HG03575 (cell line): ENCODE data around the gene CDH22.

Source experiments
- ATAC-seq: cut with Tn5 transposase; IDR thresholded peaks from one replicate; pipeline ENCODE4 v1.9.1; 2021; ENCODE audit not compliant: unreplicated experiment, insufficient number of reproducible peaks, low FRiP score; ENCODE audit errors: extremely low read depth

CDH22 gene

DNA sequence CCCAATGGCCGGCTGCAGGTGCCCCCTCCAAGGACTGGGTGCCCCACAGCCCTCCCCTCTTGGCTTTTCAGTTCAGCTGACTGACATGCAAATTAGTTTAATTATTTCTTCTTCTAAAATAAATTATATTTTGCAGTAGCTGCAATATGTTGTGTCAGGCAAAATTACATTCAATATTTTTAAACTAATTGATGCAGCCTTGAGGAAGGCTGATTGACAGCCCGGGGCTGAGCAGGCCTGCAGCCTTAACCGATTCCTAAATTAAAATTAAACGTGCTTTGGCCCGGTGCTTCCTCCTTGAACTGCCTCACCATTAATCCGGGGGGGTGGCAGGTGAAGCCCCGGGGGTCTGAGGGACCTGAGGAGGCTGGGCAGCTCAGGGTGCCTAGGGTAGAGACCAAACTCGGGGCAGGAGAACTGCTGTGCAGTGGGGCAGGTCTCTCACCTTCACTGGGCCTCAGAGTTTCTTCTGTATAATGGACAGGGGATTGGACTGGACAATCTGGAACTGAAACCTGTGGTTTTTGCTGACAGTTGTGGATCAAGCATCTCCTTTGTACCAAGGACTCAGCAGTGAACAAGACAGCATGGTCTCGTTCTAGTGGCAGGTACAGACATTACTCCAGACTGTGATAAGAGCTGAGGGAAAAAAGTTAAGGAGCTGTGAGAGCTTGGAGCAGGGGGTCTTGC lies 117.7 kb downstream of the CDH22 start:
- no peak for ATAC-seq

DNA sequence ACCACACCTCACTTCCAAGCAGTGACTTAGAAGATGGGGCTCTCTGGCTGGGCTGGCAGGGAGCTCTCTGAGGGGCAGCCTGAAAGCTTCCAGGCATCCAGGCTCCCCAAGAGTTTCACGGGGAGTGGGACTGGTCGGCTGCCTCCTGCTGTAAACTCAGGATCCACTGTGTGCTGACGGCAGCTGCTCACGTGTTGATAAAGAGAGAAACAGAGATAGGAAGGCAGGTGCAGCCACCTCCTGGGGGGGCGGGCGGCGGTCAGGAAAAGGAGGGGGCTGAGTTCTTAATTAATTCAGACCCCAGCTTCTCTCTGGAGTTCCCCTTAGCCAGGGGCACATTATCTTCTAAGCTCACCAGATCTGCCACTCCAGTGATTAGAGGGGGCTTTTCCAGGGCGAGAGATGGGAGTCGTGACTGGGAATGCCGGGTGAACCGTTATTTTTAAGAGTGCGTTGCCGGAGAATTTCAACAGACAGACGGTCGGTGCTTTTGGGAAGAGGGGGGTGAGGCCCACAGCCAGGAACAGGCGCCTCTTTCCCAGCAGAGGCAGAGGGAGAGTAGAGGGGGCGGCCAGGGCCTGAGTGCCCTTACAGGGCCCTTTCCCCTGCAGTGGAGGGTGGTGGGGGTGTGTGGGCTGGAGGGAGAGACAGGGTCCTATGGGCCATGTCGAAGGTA lies 119.3 kb downstream of the CDH22 start:
- ATAC-seq: no peak

DNA sequence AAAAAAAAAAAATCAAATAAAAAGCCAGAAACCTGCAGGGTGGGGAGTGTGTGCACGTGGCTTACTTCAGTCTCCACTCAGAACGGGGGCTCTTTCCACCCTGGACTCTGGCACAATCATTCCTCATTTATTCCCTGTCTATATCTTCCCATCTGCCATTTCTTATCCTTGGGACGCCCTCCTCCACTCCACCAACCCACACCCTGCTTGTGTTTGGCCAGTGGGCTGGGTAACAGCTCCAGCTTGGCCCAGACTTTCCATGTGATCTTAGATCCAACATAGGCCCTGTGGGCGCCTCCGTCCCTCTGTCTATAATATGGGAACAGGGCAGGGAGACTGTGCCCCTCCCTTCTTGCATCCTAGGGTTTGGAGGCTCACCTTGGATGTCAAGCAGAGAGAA lies 122.1 kb downstream of the CDH22 start:
- ATAC-seq: no peak

DNA sequence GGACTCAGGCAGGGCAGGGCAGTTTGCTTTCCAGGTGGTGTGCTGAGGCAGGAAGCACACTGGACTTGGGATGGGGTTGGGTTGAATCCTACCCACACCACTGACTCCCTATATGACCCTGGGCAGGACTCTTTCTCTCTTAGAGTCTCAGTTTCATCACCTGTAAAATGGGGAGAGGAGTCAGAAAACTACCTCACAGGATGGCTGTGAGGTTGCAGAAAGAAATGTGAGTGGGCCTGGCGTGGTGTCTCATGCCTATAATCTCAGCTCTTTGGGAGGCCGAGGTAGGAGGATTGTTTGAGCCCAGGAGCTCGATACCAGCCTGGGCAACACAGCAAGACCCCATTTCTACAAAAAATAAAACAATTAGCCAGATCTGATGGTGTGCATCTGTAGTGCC lies 122.9 kb downstream of the CDH22 start:
- no peak for ATAC-seq

DNA sequence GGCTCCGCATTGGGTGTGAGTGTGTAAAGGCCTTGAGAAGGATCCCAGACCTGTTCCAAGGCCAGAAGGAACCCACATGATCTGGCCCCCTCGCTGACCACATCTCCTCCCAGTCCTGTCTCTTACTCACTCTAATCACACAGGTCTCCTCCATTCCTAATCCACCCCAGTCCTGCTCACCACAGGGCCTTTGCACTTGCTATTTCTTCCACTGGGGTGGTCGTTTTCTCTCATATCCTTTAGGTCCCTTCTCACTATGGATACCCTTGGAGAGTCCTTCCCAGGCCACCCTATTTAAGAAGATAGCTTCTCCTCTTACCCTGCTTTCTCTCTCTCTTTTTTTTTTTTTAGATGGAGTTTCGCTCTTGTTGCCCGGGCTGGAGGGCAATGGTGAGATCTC lies 124.5 kb downstream of the CDH22 start:
- ATAC-seq: no peak

DNA sequence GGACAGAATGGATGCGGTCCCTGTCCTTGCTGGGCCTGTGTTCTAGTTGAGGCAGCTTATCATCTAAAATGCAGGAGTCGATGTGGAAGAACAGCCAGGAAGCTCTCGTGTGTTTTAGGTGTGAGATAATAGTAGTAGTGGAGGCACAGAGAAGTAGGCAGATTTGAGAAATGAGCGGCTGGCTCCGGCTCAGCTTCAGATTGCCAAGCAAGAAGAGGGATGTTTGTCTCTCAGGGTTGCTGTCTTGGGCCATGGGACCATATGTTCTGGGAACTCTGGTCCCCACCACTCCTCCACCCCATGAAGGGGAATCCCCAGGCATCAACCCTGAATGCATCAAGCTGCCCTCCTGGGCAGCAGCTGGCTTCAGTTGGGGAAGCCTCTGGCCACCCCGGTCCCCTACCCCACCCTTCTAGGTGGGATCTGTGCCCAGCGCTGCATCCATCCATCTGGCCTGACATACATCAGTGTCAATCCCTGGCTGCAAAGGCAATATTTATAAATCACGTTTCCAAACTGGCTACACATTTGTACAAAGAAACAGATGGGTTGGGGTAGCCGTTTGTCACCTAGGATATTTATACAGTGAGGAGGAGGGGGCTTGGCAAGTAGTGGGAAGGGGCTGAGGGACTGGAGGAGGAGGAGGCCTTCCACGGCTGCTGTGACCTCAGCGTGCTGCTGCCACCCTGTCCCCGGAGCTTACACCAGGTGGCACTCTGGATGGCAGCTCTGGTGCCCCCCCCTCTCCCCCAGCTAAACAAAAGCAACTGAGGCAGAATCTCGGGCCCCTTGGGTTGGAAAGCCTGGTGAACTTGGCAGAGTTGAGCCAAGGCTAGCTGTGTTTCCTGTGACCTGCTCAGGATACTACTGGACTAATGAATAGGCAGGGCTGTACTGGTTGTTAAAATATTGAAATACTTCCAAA lies 125.8 kb downstream of the CDH22 start:
- no peak for ATAC-seq

DNA sequence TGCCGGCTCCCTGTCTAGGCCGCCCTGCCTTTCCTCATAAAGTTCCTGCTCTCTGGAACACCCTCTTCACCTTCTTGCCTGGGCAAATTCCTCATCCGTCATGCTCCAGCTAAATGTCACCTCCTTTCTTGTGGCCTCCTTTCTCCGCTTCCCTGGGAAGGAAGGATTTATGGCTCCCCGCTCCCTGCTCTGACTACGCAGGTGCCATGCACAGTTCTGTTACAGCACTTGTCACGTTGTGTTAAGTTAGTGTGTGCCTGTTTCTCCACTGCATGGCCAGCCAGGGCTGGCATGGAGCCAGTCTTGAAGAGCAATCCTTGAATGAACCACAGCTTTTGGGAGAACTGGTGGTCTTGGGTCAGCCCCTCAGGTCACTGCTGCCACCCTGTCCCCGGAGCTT lies 128.4 kb downstream of the CDH22 start:
- ATAC-seq: no peak

DNA sequence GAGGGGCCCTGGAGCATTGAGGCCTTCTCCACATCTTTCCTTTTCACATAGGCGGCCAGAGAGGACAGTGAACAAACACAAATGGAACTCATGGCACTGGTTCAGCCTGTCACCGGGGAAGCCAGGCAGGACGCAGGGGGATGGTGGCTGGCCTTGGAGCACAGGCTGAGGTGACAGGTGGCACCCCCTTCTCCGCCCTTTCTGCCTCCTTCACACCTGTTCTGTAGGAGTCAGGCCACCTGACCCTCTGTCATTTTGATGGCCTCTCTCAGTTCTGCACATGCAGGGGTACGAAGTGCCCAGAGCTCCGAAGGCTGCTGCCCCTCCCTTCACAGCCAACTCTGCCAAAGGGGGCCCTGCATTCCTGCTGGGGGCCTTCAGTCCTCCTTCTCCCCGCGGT lies 129.4 kb downstream of the CDH22 start:
- ATAC-seq: no peak

DNA sequence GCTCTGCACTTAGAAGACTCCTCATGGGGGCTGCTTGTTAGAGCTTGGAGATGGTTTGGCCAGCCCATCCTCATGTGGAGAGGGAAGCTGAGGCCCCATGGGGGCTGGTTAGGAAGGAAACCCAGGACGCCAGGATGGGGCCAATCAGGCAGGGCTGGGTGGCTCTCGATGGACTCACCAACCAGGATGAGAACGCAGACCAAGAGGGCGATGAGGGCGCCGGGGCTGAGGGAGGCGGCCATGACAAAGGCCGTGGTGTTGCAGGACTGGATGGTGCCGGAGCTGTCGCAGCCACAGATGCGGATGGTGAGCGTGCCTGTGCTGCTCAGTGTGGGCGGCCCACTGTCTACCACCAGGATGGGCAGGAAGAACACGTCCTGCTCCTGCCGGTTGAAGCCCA lies 130.5 kb downstream of the CDH22 start:
- ATAC-seq: no peak

DNA sequence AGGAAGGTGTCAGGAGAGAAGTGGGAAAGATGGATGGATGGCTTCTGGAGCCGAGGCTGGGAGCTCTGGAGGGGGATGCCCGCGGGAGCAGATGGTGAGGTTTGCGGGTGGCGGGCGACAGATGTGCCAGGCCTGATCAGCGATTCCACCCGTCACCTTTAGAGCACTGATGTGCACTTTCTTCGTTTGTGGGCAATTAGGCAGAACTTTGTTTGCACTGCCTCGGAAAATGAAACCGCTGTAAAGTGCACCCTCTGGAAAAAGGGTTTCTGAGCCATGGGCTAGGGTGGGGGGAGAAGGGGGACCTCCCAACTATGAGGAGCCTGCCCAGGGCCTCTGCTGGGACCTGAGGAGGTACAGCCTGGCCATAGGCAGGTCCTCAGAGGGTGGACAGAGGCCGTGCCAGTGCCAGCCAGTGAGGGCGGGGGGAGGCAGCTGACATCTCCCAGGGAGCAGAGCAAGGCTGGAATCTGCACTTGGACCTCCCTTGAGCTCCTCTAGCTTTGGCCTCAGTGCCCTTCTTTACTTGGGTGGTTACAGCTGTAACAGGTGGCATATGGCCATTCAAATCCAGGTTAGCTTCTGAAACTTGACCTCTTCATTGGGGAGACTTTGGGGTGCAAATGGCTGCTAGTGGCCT lies 131.4 kb downstream of the CDH22 start:
- ATAC-seq: no peak

DNA sequence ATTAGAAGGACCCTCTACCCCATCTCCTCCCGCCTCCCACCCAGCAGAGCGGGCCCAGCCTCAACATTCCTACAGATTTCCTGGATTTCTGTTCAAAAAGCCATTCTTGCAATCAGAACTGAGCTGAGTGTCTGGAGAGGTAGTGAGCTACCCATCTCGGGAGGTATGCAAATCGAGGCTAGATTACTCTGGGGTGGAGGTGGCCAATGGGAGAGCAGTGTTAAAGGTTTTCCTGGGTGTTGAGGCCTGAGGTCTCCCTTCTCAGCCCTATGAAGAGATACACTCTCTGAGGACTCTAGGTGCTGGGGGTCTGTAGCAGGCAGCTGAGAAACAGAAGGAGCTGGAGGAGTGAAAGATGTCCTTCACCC lies 133.2 kb downstream of the CDH22 start:
- no peak for ATAC-seq

DNA sequence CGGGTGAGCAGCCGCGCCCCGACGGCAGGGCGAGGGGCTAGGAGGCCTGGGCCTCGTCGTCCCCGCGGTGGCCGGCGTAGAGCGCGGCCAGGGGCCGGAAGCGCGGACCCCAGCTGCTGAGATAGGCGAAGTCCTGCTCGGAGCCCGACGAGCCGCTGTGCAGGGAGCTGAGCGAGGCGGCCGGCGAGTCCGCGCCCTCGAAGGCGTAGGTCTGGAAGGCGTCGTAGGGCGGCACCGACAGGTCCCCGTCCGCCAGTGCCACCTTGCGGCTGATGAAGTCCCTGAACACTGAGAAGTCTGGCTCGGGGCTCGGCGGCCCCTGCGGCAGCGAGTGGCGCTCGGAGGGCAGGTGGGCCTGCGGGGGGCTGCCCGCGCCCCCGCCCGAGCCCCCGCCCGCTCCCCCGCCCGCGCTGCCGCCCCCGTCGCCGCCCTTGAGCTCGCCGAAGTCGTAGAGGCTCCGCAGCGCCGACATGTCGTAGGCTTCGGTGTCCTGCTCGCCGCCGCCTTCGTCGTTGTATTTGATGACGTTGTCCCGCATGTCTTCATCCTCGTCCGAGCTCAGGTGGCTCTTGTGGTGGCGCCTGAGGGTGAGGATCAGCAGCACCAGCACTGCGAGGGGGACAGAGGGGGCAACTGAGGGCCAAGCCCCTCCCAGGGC lies 133.7 kb downstream of the CDH22 start:
- no peak for ATAC-seq

DNA sequence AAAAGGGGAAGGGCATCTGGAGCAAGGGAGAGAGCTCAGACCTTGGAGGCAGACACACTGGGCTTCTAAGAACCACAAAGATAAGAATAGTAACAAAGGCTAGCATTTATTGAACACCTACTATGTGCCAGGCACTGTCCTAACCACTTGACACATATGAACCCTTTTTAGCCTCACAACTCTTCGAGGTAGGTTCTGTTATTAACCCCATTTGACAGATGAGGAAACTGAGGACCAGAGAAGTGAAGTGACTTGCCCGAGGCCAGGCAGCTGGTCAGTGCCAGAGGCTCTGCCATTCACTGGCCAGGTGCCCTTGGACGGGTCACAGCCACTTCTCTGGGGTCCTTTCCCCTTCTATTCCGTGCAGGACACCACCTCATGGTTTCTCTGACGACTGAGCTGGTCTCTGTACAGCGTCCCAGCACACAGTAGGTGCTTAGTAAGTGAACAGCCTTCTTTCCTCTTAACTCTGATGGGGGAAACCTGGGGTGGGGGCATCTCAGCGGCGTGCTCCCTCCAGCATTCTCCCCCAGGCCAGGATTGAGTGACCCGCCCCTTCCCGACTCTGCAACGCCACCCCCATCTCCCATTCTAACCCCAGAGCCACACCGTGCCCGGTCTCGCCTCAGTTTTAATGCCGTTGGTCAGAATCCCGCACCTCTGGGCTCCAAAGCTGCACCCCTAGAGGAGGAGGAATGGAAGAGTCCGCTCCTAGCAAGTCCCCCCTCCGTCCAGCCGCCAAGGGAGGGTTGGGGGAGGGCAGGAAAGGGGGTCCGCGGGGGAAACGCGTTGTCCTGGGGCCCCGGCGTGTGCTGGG lies 134.4 kb downstream of the CDH22 start:
- no peak for ATAC-seq

DNA sequence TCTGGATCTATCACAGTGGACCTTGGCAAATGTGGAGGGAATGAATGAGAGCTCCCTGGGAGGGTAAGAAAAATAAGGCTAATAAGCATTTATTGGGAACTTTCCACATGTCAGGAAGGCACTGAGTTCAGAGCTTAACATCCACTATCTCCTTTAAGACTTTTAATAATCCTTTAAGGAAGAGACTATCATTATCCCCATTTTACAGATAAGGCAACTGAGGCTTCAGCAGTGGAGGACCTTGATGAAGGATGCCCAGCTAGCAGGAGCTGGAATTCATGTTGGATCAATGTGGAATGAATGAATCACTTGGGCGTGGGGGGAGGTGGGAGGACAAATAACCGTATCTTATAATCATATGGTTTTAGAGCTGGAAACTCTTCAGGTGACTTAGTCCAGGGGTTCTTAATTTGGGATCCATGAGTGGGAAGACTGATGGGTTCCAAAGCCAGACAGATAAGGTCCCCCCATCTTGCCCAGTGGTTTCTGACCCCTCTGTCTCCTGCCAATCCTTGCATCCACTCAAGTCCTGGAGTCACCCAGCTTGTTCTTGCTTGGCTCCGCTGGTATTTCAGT lies 135.2 kb downstream of the CDH22 start:
- ATAC-seq: no peak

DNA sequence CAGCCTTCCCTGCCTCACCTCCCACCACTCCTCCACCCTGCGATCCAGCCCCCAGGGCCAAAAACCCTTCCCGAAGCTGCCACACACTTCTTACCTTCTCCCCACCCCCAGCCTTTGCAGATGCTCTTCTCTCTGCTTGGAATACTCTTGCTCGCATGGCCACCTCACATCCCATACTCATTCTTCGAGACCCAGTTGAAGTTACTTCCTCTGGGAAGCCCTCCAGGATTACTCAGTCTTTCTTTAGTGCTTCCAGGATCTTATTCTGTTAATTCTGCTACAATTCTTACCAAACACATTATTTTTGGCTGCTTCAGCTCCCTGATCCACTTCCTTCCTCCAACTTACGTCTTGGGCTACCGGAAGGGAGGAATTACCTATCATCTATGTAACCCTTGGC lies 135.8 kb downstream of the CDH22 start:
- no peak for ATAC-seq

DNA sequence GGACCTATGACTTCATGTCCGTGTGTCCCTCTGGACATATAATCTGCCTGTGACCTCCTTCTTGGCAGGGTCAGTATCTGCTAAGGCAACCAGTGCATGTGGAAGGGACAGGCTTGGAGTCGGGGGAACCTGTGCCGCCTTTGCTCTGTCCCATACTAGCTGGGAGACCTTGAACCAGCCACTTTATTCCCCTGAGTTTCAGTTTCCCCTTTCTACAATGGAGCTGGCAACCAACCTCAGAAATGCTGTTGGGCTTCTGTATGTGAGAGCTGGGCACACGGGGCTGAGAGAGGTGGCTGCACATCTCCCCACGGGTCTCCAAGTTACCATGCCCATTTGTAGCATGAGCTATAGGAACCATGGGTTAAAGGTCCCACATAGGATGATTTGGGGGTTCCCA lies 136.4 kb downstream of the CDH22 start:
- ATAC-seq: no peak

DNA sequence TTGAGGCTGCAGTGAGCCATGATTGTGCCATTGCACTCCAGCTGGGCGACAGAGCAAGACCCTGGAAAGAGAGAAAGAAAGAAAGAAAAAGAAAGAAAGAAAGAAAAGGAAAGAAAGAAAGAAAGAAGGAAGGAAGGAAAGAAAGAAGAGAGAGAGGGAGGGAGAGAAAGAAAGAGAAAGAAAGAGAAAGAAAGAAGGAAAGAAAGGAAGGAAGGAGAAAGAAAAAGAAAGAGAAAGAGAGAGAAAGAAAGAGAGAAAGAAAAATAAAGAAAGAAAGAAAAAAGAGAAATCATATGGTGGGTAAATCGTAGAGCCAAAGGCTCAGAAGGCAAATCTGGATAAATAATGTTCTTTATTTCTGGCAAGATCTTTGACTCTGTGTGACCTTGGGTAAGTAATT lies 136.8 kb downstream of the CDH22 start:
- ATAC-seq: no peak
